ENCODE results near the gene GATAD1. TPM values are rescaled to one million over a fixed set of nuclear protein-coding genes. Genes with fewer than 3 reads are reported as not detected.

Gene GATAD1
- total and polyA plus RNA-seq, 2 experiments from 2014 or later: 10.0 to 20.1 TPM

- in situ Hi-C loops (cut with MboI): no loop called here
- Histone ChIP-seq H3K9ac (no peak overlapping the region), H3K4me1 (ENCODE audit: insufficient read depth) (no peaks in the 10 kb centered on the region), H3F3A (ENCODE audit: insufficient read depth) (no peaks in the 10 kb centered on the region), H3K4me3 (no peak overlapping the region), H3K79me2 (ENCODE audit: insufficient read depth) (no peaks in the 10 kb centered on the region), H2AFZ (no peak overlapping the region), H4K20me1 (ENCODE audit: insufficient read depth) (no peaks in the 10 kb centered on the region), H3K36me3 (ENCODE audit: low read depth) (peaks cover 44% of the 10 kb centered on the region), H3K9me3 (ENCODE audit: low read depth) (no peaks in the 10 kb centered on the region), H3K4me2 (ENCODE audit: unreplicated experiment) (no peak overlapping the region), H3K9me2 (ENCODE audit: insufficient read depth) (no peaks in the 10 kb centered on the region), H3K27me3 (replicated peaks; ENCODE audit: insufficient read depth) (no peaks in the 10 kb centered on the region), H3K27ac (no peak overlapping the region)
- DNase-seq: peak; percentile 30
- 93 to 99% methylated on average over 2 of the region's 2 CpGs for WGBS, 2 experiments (ENCODE audit: low coverage in 1 of 2, low lambda C conversion rate in 2 of 2, missing lambda C conversion rate in 2 of 2)
- TF ChIP-seq EZH2 (IDR thresholded peaks at IDR 0.05; ENCODE audit: insufficient read depth, poor library complexity, severe bottlenecking) (no peak), EZH2phosphoT487 (IDR thresholded peaks at IDR 0.05; ENCODE audit: insufficient read depth, low read depth) (no peak)
Observed at GRCh38 chr7:92496876-92497275, 49.6 kb downstream of the GATAD1 start.

GRCh38 chr7:92498557-92498956 is 51.3 kb downstream of the GATAD1 start:
- H3F3A ChIP-seq (ENCODE audit: insufficient read depth): no peaks in the 10 kb centered on the region
- H3K4me3 ChIP-seq: no peak overlapping the region
- no peak overlapping the region for H2AFZ ChIP-seq
- no peaks in the 10 kb centered on the region for H3K27me3 ChIP-seq (replicated peaks; ENCODE audit: insufficient read depth)
- in situ Hi-C loops (cut with MboI): no loop called here
- peaks cover 36% of the 10 kb centered on the region for H3K36me3 ChIP-seq (ENCODE audit: low read depth)
- no peak overlapping the region for H3K9ac ChIP-seq
- H4K20me1 ChIP-seq (ENCODE audit: insufficient read depth): no peaks in the 10 kb centered on the region
- H3K4me1 ChIP-seq (ENCODE audit: insufficient read depth): no peaks in the 10 kb centered on the region
- TF ChIP-seq EZH2phosphoT487 (IDR thresholded peaks at IDR 0.05; ENCODE audit: insufficient read depth, low read depth) (no peak), EZH2 (IDR thresholded peaks at IDR 0.05; ENCODE audit: insufficient read depth, poor library complexity, severe bottlenecking) (no peak)
- no peak for DNase-seq
- 91 to 96% methylated on average over 2 of the region's 2 CpGs for WGBS, 2 experiments (ENCODE audit: low coverage in 1 of 2, low lambda C conversion rate in 2 of 2, missing lambda C conversion rate in 2 of 2)
- no peak overlapping the region for H3K4me2 ChIP-seq (ENCODE audit: unreplicated experiment)
- H3K9me3 ChIP-seq (ENCODE audit: low read depth): no peaks in the 10 kb centered on the region
- no peaks in the 10 kb centered on the region for H3K79me2 ChIP-seq (ENCODE audit: insufficient read depth)
- H3K27ac ChIP-seq: no peak overlapping the region
- no peaks in the 10 kb centered on the region for H3K9me2 ChIP-seq (ENCODE audit: insufficient read depth)

DNA sequence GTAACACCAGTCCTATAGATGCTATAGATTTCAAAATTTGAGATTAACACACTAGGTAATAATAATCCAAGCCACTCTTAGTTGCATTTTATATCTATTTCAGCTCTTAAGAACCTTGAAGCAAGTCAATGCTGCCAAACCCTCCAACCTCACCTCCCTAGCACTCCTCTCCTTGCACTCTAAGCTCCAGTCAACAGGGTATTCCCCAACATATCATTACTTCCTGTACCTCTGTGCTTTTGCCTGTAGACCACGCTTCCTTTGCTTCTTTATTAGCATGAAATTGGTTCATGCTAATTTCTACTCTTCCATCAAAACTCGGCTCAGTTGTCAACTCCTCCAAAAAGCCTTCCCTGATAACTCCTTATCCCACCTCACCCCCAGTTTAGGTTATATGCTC is 56.5 kb downstream of the GATAD1 start:
- 89 to 97% methylated on average over 2 of the region's 2 CpGs for WGBS, 2 experiments (ENCODE audit: low coverage in 1 of 2, low lambda C conversion rate in 2 of 2, missing lambda C conversion rate in 2 of 2)
- H3K36me3 ChIP-seq (ENCODE audit: low read depth): peaks cover 41% of the 10 kb centered on the region
- in situ Hi-C loops (cut with MboI): no loop called here

DNA sequence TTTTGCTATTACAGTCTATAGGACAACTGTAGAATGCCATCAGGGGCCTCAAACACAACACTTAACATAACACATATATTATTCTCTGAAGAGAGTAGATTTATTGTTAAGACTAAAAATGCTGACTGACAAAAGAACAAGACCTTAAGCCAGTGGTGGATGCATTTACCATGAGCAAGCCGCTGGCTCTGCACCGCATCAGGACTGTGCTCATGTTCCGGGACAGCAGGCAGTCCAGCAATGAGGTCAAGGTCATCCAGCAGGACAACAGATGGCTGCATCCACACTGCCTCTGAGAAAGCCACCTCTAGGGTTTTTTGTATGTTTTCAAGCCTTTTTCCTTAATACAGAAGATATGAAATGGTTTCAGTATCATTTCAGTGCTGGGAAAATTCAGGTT is 57.3 kb downstream of the GATAD1 start:
- peaks cover 33% of the 10 kb centered on the region for H3K36me3 ChIP-seq (ENCODE audit: low read depth)
- no peak overlapping the region for H3K9ac ChIP-seq
- no peaks in the 10 kb centered on the region for H3F3A ChIP-seq (ENCODE audit: insufficient read depth)
- H3K4me1 ChIP-seq (ENCODE audit: insufficient read depth): no peaks in the 10 kb centered on the region
- no peaks in the 10 kb centered on the region for H3K79me2 ChIP-seq (ENCODE audit: insufficient read depth)
- no peaks in the 10 kb centered on the region for H3K9me3 ChIP-seq (ENCODE audit: low read depth)
- no peak overlapping the region for H3K27ac ChIP-seq
- no peak overlapping the region for H2AFZ ChIP-seq
- WGBS, 2 experiments (ENCODE audit: low coverage in 1 of 2, low lambda C conversion rate in 2 of 2, missing lambda C conversion rate in 2 of 2): 89 to 97% methylated on average over 3 of the region's 3 CpGs
- DNase-seq: no peak
- H4K20me1 ChIP-seq (ENCODE audit: insufficient read depth): no peaks in the 10 kb centered on the region
- H3K9me2 ChIP-seq (ENCODE audit: insufficient read depth): no peaks in the 10 kb centered on the region
- in situ Hi-C loops (cut with MboI): no loop called here
- TF ChIP-seq EZH2phosphoT487 (IDR thresholded peaks at IDR 0.05; ENCODE audit: insufficient read depth, low read depth): no peak
- TF ChIP-seq EZH2 (IDR thresholded peaks at IDR 0.05; ENCODE audit: insufficient read depth, poor library complexity, severe bottlenecking): no peak
- no peaks in the 10 kb centered on the region for H3K27me3 ChIP-seq (replicated peaks; ENCODE audit: insufficient read depth)
- H3K4me3 ChIP-seq: no peak overlapping the region
- H3K4me2 ChIP-seq (ENCODE audit: unreplicated experiment): no peak overlapping the region

More for the DNA sequence above, 56.5 kb downstream of the GATAD1 start:
- H2AFZ ChIP-seq: no peak overlapping the region
- H3K4me2 ChIP-seq (ENCODE audit: unreplicated experiment): no peak overlapping the region
- no peaks in the 10 kb centered on the region for H3K9me3 ChIP-seq (ENCODE audit: low read depth)
- H3K4me3 ChIP-seq: no peak overlapping the region
- TF ChIP-seq EZH2phosphoT487 (IDR thresholded peaks at IDR 0.05; ENCODE audit: insufficient read depth, low read depth): no peak
- no peak for TF ChIP-seq EZH2 (IDR thresholded peaks at IDR 0.05; ENCODE audit: insufficient read depth, poor library complexity, severe bottlenecking)
- no peak overlapping the region for H3K9ac ChIP-seq
- no peaks in the 10 kb centered on the region for H3K9me2 ChIP-seq (ENCODE audit: insufficient read depth)
- no peaks in the 10 kb centered on the region for H3K27me3 ChIP-seq (replicated peaks; ENCODE audit: insufficient read depth)
- H3K27ac ChIP-seq: no peak overlapping the region
- H3F3A ChIP-seq (ENCODE audit: insufficient read depth): no peaks in the 10 kb centered on the region
- no peaks in the 10 kb centered on the region for H3K4me1 ChIP-seq (ENCODE audit: insufficient read depth)
- DNase-seq: no peak
- no peaks in the 10 kb centered on the region for H4K20me1 ChIP-seq (ENCODE audit: insufficient read depth)
- no peaks in the 10 kb centered on the region for H3K79me2 ChIP-seq (ENCODE audit: insufficient read depth)

- WGBS, 2 experiments (ENCODE audit: low coverage in 1 of 2, low lambda C conversion rate in 2 of 2, missing lambda C conversion rate in 2 of 2): 53 to 60% methylated on average over 2 of the region's 2 CpGs
- no peak for DNase-seq
- TF ChIP-seq EZH2phosphoT487 (IDR thresholded peaks at IDR 0.05; ENCODE audit: insufficient read depth, low read depth) (no peak), EZH2 (IDR thresholded peaks at IDR 0.05; ENCODE audit: insufficient read depth, poor library complexity, severe bottlenecking) (no peak)
- in situ Hi-C loops (cut with MboI): no loop called here
- H3K9me3 ChIP-seq (ENCODE audit: low read depth): no peaks in the 10 kb centered on the region
- H3K4me3 ChIP-seq: no peak overlapping the region
- no peak overlapping the region for H2AFZ ChIP-seq
- H3K27me3 ChIP-seq (replicated peaks; ENCODE audit: insufficient read depth): no peaks in the 10 kb centered on the region
- H3K4me1 ChIP-seq (ENCODE audit: insufficient read depth): no peaks in the 10 kb centered on the region
- H3K27ac ChIP-seq: no peak overlapping the region
- no peaks in the 10 kb centered on the region for H3F3A ChIP-seq (ENCODE audit: insufficient read depth)
- H4K20me1 ChIP-seq (ENCODE audit: insufficient read depth): no peaks in the 10 kb centered on the region
- H3K9ac ChIP-seq: no peak overlapping the region
- no peak overlapping the region for H3K4me2 ChIP-seq (ENCODE audit: unreplicated experiment)
- no peaks in the 10 kb centered on the region for H3K9me2 ChIP-seq (ENCODE audit: insufficient read depth)
- no peaks in the 10 kb centered on the region for H3K79me2 ChIP-seq (ENCODE audit: insufficient read depth)
- peaks cover 23% of the 10 kb centered on the region; the same call in 1 of the 2 replicates for H3K36me3 ChIP-seq (ENCODE audit: low read depth)
Observed at GRCh38 chr7:92506363-92506762, 59.1 kb downstream of the GATAD1 start.

Measured in GM23248 (cell line).